ENCODE data around the gene PPARG. TPM values are rescaled to one million over a fixed set of nuclear protein-coding genes. Genes with fewer than 3 reads are reported as not detected.

Gene PPARG
- total RNA-seq, 1 experiment from 2014 or later, result 71.6 TPM

DNA sequence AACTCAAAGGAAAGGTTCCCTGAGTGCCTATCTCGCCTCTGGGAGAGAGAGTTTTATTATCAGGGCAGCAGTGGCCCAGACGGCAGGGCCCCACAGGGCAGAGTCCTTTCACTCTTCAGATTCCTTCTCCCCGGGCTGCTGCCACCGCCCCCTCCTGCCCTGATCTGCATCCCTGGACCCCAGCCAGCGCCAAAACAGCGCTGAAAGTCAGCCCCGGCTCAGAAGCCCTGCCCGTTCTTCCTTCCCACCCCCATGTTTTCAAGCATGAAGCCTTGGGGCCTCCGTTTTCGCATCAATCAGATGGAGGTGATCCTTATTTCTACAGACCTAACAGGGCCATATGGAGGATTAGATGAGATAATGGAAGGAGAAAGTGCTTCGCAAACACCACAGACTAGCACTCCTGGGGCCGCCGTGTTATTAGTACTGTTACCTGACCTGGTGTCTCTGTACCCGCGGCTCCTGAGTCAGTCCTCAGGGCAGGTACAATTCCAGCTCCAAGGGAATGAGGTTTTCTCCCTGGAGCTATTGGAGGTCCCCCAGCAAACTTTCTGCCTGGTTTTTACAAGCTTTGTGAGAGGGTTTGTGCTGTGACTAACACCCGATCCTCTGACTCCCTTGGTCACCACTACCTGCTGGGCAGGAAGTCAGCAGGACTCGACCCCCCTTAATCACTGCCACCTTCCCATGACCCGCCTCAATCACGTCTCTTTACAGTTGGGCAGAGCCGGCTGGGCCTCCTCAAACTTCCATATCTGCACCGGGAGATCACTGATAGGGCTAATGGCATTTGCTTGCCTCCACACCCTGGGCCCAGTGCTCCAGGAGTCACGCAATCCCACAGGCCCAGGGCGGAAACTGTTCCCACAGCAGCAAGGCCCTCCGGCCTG, 156.0 kb downstream of the PPARG start:
- CTCF ChIA-PET, result no interaction called here
- Histone ChIP-seq H3K27me3 (ENCODE audit: insufficient read depth, low read length) (no peaks in the 10 kb centered on the region), H3K79me2 (ENCODE audit: insufficient read depth, low read length) (no peaks in the 10 kb centered on the region), H3K4me1 (ENCODE audit: control insufficient read depth in 1 of 2, insufficient read depth in 2 of 2, low read length in 2 of 2) (peaks cover 30 to 68% of the 10 kb centered on the region in 2 experiments), H3K9me3 (ENCODE audit: control insufficient read depth in 1 of 2, insufficient read depth in 1 of 2, low read depth in 1 of 2, low read length in 2 of 2) (no peaks in the 10 kb centered on the region), H4K20me1 (ENCODE audit: insufficient read depth) (no peaks in the 10 kb centered on the region), H3K4me2 (ENCODE audit: low read length) (peak overlapping the region; percentile 83), H3K36me3 (ENCODE audit: control insufficient read depth in 1 of 2, insufficient read depth in 2 of 2, low read length in 2 of 2) (no peaks in the 10 kb centered on the region), H3K4me3 (replicated peaks in 1 of 2; ENCODE audit: low read depth in 1 of 2, low read length in 2 of 2) (peak overlapping the region; percentile 36 to 47), H3K9me2 (ENCODE audit: insufficient read depth) (no peaks in the 10 kb centered on the region), H2AFZ (ENCODE audit: low read depth, low read length, poor library complexity, severe bottlenecking) (peak overlapping the region; percentile 29), H3K27ac (ENCODE audit: low read depth, low read length) (peak overlapping the region; percentile 89), H3K9ac (ENCODE audit: low read length) (peak overlapping the region; percentile 70)
- TSS peak; percentile 88 for BruUV-seq (replicated peaks)
- RAD21 ChIA-PET (ENCODE audit: low non-redundant PET in 1 of 2, low total read pairs in 2 of 2, uncharacterized antibody in 2 of 2, unreplicated experiment in 2 of 2), result no interaction called here
- ATAC-seq (peak; percentile 87), DNase-seq (ENCODE audit: low read depth, low spot score) (peak; percentile 88)
- POLR2A ChIA-PET, result interaction anchor here (1.0 kb wide), 1 partner anchor 12 kb away, joined by 5 read pairs; no protein-coding TSS in a partner anchor
- intact Hi-C loops (cut with micrococcal nuclease), result loop anchor here (1.0 kb wide), 2 partner anchors 34 to 40 kb away; no protein-coding TSS in a partner anchor
- TF ChIP-seq, protein P1, sequence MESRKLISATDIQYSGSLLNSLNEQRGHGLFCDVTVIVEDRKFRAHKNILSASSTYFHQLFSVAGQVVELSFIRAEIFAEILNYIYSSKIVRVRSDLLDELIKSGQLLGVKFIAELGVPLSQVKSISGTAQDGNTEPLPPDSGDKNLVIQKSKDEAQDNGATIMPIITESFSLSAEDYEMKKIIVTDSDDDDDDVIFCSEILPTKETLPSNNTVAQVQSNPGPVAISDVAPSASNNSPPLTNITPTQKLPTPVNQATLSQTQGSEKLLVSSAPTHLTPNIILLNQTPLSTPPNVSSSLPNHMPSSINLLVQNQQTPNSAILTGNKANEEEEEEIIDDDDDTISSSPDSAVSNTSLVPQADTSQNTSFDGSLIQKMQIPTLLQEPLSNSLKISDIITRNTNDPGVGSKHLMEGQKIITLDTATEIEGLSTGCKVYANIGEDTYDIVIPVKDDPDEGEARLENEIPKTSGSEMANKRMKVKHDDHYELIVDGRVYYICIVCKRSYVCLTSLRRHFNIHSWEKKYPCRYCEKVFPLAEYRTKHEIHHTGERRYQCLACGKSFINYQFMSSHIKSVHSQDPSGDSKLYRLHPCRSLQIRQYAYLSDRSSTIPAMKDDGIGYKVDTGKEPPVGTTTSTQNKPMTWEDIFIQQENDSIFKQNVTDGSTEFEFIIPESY (IDR thresholded peaks at IDR 0.05; ENCODE audit: extremely low read depth, insufficient replicate concordance, low read length), result no peak
- TF ChIP-seq YY1 (IDR thresholded peaks at IDR 0.05; ENCODE audit: extremely low read depth, insufficient replicate concordance, low read depth, low read length) (peak; percentile 60), ZFX (IDR thresholded peaks at IDR 0.05) (peak; percentile 34; the same call in 1 of the 2 replicates), POLR2AphosphoS5 (IDR thresholded peaks at IDR 0.05; ENCODE audit: low read depth, low read length) (peak; percentile 72), SRF (IDR thresholded peaks at IDR 0.05; ENCODE audit: low read depth) (no peak), JUND (IDR thresholded peaks at IDR 0.05) (no peak)
